ENCODE results near the gene TRMT11. TPM values are rescaled to one million over a fixed set of nuclear protein-coding genes. Genes with fewer than 3 reads are reported as not detected.
A peak's percentile ranks its signal among the peaks of the same experiment; 100 is the strongest.

TRMT11 gene
- total and polyA plus RNA-seq, 9 of the 15 experiments (the other 6 are each of a cell fraction or from before 2014, with no cell fraction given) = 38.8 to 88.0 (median 59.8) TPM

DNA sequence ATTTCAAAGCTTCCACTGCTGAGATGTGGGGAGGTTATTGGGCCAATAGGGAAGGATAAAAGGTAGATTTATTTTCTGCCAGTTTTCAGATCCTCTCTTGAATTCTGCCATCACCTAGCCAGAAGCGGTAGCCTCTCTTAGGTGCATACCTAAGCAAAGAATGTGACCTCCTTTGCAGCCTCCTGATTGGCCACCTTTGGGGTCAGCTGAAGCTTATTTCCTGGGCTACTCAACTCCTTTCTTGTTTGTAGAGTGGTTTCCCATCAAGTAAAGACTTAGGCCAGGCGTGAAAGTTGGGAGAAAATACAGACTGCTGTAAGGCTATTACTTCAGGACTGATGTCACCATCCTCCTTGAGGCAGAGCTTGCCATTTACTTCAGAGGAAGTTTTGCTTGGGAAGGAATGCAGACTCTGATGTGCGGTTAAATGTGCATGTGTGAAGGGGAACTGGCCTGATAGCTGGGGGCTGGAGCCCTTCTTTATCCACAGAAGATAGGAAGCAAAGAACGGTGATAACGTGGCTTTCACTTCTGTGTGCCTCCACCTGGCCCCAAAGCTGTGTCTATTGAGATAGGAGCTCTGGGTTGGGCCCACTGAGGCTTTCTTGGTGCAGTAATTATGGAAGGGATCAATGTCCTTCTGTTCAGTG, 70.1 kb downstream of the TRMT11 start (continued):
- TF ChIP-seq CBX8 (IDR thresholded peaks at IDR 0.05; ENCODE audit: borderline replicate concordance, extremely low read depth, low read depth, low read length, poor library complexity, severe bottlenecking) (no peak), ZNF778 (CRISPR knock-in tag; IDR thresholded peaks at IDR 0.05) (no peak), ARHGAP35 (IDR thresholded peaks at IDR 0.05; ENCODE audit: partially characterized antibody) (no peak), GTF2A2 (tag; IDR thresholded peaks at IDR 0.05) (no peak), MYC (IDR thresholded peaks at IDR 0.05; ENCODE audit: low read depth, low read length) (no peak), MYC (CRISPR knock-in tag; IDR thresholded peaks at IDR 0.05; ENCODE audit: borderline replicate concordance, low read depth) (no peak), NUFIP1 (IDR thresholded peaks at IDR 0.05; ENCODE audit: partially characterized antibody) (no peak), BDP1 (IDR thresholded peaks at IDR 0.05; ENCODE audit: insufficient read depth, insufficient read length) (no peak), ZNF717 (CRISPR knock-in tag; IDR thresholded peaks at IDR 0.05) (no peak), NR3C1 (CRISPR knock-in tag; IDR thresholded peaks at IDR 0.05) (no peak), ZNF311 (CRISPR knock-in tag; IDR thresholded peaks at IDR 0.05) (no peak), NFRKB (IDR thresholded peaks at IDR 0.05; ENCODE audit: low read depth) (no peak), ELF2 (CRISPR knock-in tag; IDR thresholded peaks at IDR 0.05) (no peak), ZNF354B (CRISPR knock-in tag; IDR thresholded peaks at IDR 0.05) (no peak), MEF2A (IDR thresholded peaks at IDR 0.05; ENCODE audit: control insufficient read depth, low read depth, low read length) (no peak), SMARCE1 (IDR thresholded peaks at IDR 0.05) (peak; percentile 63; the same call in 1 of the 2 replicates), MTA2 (IDR thresholded peaks at IDR 0.05; ENCODE audit: low read depth) (peak; percentile 44; the same call in 1 of the 2 replicates)
- TF ChIP-seq, protein P1, sequence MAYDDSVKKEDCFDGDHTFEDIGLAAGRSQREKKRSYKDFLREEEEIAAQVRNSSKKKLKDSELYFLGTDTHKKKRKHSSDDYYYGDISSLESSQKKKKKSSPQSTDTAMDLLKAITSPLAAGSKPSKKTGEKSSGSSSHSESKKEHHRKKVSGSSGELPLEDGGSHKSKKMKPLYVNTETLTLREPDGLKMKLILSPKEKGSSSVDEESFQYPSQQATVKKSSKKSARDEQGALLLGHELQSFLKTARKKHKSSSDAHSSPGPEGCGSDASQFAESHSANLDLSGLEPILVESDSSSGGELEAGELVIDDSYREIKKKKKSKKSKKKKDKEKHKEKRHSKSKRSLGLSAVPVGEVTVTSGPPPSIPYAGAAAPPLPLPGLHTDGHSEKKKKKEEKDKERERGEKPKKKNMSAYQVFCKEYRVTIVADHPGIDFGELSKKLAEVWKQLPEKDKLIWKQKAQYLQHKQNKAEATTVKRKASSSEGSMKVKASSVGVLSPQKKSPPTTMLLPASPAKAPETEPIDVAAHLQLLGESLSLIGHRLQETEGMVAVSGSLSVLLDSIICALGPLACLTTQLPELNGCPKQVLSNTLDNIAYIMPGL (CRISPR knock-in tag; IDR thresholded peaks at IDR 0.05) = no peak
- TF ChIP-seq, protein P2, sequence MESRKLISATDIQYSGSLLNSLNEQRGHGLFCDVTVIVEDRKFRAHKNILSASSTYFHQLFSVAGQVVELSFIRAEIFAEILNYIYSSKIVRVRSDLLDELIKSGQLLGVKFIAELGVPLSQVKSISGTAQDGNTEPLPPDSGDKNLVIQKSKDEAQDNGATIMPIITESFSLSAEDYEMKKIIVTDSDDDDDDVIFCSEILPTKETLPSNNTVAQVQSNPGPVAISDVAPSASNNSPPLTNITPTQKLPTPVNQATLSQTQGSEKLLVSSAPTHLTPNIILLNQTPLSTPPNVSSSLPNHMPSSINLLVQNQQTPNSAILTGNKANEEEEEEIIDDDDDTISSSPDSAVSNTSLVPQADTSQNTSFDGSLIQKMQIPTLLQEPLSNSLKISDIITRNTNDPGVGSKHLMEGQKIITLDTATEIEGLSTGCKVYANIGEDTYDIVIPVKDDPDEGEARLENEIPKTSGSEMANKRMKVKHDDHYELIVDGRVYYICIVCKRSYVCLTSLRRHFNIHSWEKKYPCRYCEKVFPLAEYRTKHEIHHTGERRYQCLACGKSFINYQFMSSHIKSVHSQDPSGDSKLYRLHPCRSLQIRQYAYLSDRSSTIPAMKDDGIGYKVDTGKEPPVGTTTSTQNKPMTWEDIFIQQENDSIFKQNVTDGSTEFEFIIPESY (CRISPR knock-in tag; IDR thresholded peaks at IDR 0.05) = no peak
- TF ChIP-seq, protein P3, sequence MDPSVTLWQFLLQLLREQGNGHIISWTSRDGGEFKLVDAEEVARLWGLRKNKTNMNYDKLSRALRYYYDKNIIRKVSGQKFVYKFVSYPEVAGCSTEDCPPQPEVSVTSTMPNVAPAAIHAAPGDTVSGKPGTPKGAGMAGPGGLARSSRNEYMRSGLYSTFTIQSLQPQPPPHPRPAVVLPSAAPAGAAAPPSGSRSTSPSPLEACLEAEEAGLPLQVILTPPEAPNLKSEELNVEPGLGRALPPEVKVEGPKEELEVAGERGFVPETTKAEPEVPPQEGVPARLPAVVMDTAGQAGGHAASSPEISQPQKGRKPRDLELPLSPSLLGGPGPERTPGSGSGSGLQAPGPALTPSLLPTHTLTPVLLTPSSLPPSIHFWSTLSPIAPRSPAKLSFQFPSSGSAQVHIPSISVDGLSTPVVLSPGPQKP (CRISPR knock-in tag; IDR thresholded peaks at IDR 0.05) = no peak
- TF ChIP-seq, protein P4, sequence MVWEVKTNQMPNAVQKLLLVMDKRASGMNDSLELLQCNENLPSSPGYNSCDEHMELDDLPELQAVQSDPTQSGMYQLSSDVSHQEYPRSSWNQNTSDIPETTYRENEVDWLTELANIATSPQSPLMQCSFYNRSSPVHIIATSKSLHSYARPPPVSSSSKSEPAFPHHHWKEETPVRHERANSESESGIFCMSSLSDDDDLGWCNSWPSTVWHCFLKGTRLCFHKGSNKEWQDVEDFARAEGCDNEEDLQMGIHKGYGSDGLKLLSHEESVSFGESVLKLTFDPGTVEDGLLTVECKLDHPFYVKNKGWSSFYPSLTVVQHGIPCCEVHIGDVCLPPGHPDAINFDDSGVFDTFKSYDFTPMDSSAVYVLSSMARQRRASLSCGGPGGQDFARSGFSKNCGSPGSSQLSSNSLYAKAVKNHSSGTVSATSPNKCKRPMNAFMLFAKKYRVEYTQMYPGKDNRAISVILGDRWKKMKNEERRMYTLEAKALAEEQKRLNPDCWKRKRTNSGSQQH (CRISPR knock-in tag; IDR thresholded peaks at IDR 0.05) = no peak
- TF ChIP-seq, protein P5, sequence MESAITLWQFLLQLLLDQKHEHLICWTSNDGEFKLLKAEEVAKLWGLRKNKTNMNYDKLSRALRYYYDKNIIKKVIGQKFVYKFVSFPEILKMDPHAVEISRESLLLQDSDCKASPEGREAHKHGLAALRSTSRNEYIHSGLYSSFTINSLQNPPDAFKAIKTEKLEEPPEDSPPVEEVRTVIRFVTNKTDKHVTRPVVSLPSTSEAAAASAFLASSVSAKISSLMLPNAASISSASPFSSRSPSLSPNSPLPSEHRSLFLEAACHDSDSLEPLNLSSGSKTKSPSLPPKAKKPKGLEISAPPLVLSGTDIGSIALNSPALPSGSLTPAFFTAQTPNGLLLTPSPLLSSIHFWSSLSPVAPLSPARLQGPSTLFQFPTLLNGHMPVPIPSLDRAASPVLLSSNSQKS (CRISPR knock-in tag; IDR thresholded peaks at IDR 0.05) = no peak

All from K562 (cell line).